H1 (cell line): ENCODE data around the gene PGGHG. TPM values are rescaled to one million over a fixed set of nuclear protein-coding genes. Genes with fewer than 3 reads are reported as not detected.

Experiments used
- CTCF ChIA-PET: fragments of 300-600 bp; sonication (Branson Sonifier 250); formaldehyde crosslinking; loops from one replicate; lab custom pipeline; 2021; ENCODE audit not compliant: partially characterized antibody; lab: Charles Lee
- POLR2A ChIA-PET: fragments of 300-600 bp; sonication (Branson Sonifier 250); formaldehyde crosslinking; loops from one replicate; lab custom pipeline; 2021; ENCODE audit warnings: inconsistent platforms; ENCODE audit not compliant: partially characterized antibody; lab: Charles Lee
- DNase-seq, 2 experiments: peaks; one replicate each; pipeline versions ENCODE4 v3.0.0 to v3.0.0-alpha.2; 2010 to 2022; ENCODE audit warnings: low spot score in 2 of 2, low read depth in 1 of 2, mixed read lengths in 1 of 2
- FAIRE-seq: peaks from 2 replicates; lab custom pipeline; 2011; peaks lifted over from hg19 to GRCh38; lab: Jason Lieb, UNC
- H2AFZ ChIP-seq: 2 replicates; pipeline ENCODE4 v1.8.1; 2012; ENCODE audit warnings: low read length, inconsistent platforms
- H2AK5ac ChIP-seq: 2 replicates; pipeline ENCODE4 v1.6.1; 2013; ENCODE audit warnings: low read depth, low read length
- H2BK120ac ChIP-seq: replicated peaks from 2 replicates; pipeline ENCODE3; 2013; ENCODE audit warnings: low read depth, low read length, inconsistent platforms
- H2BK12ac ChIP-seq: 2 replicates; pipeline ENCODE4 v1.6.1; 2013; ENCODE audit warnings: low read depth, low read length
- H2BK15ac ChIP-seq: 2 replicates; pipeline ENCODE4 v1.6.1; 2013; ENCODE audit warnings: low read length
- H2BK20ac ChIP-seq: 2 replicates; pipeline ENCODE4 v1.6.1; 2013; ENCODE audit warnings: low read length
- H2BK5ac ChIP-seq: 2 replicates; pipeline ENCODE4 v1.6.1; 2013; ENCODE audit warnings: low read depth, low read length
- H3K14ac ChIP-seq: 2 replicates; pipeline ENCODE4 v1.6.1; 2013; ENCODE audit warnings: inconsistent platforms; ENCODE audit not compliant: insufficient read length
- H3K18ac ChIP-seq: 2 replicates; pipeline ENCODE4 v1.6.1; 2013; ENCODE audit warnings: low read length; ENCODE audit errors: extremely low read depth
- H3K23ac ChIP-seq: 2 replicates; pipeline ENCODE4 v1.6.1; 2013; ENCODE audit warnings: inconsistent platforms; ENCODE audit not compliant: insufficient read length
- H3K23me2 ChIP-seq: 2 replicates; pipeline ENCODE4 v1.6.1; 2013; ENCODE audit warnings: low read depth, low read length
- H3K27ac ChIP-seq: 2 replicates; pipeline ENCODE4 v1.6.1; 2011; ENCODE audit warnings: low read depth, low read length, inconsistent platforms
- H3K27me3 ChIP-seq, 4 experiments: replicated peaks in 1 of 4; 1 replicate in 1 of 4; 2 replicates in 3 of 4; pipeline versions ENCODE4 v1.6.1 to v1.8.1; 2011 to 2013; ENCODE audit warnings: low read length in 3 of 4, mild to moderate bottlenecking in 3 of 4, inconsistent platforms in 2 of 4, mixed read lengths in 2 of 4, moderate library complexity in 1 of 4; ENCODE audit not compliant: control insufficient read depth in 3 of 4, insufficient read depth in 3 of 4; ENCODE audit errors: extremely low read depth in 1 of 4
- H3K36me3 ChIP-seq, 4 experiments: 2 replicates each; pipeline versions ENCODE4 v1.6.1 to v1.8.1; 2011 to 2013; ENCODE audit warnings: mild to moderate bottlenecking in 4 of 4, low read length in 3 of 4, moderate library complexity in 2 of 4, control low read depth in 1 of 4, inconsistent platforms in 1 of 4; ENCODE audit not compliant: insufficient read depth in 4 of 4, control insufficient read depth in 2 of 4
- H3K4ac ChIP-seq: replicated peaks from 2 replicates; pipeline ENCODE3; 2013; ENCODE audit warnings: low read length, low read depth, mixed read lengths, inconsistent platforms; ENCODE audit not compliant: insufficient read length
- H3K4me1 ChIP-seq, 4 experiments: replicated peaks in 1 of 4; 1 replicate in 1 of 4; 2 replicates in 3 of 4; pipeline versions ENCODE4 v1.6.1 to v1.8.1; 2011 to 2013; ENCODE audit warnings: low read length in 3 of 4, inconsistent platforms in 2 of 4, mixed read lengths in 1 of 4; ENCODE audit not compliant: insufficient read depth in 4 of 4, control insufficient read depth in 3 of 4
- H3K4me2 ChIP-seq, 2 experiments: 2 replicates each; pipeline versions ENCODE4 v1.6.1 to v1.8.1; 2011 to 2013; ENCODE audit warnings: low read depth in 2 of 2, low read length in 2 of 2, control low read depth in 1 of 2, inconsistent platforms in 1 of 2, mild to moderate bottlenecking in 1 of 2; ENCODE audit not compliant: insufficient read depth in 1 of 2
- H3K4me3 ChIP-seq, 4 experiments: fragments of 200-600, 300-600 bp in 1 of 4; sonication (generic), shearing (Covaris generic), sonication (Bioruptor Twin) in 1 of 4; 2 replicates each; pipeline versions ENCODE4 v1.5.1 to v1.8.1; 2011 to 2016; ENCODE audit warnings: low read length in 4 of 4, low read depth in 3 of 4, control low read depth in 2 of 4, inconsistent platforms in 2 of 4, mild to moderate bottlenecking in 2 of 4, mixed read lengths in 1 of 4, moderate library complexity in 1 of 4; ENCODE audit not compliant: insufficient read depth in 2 of 4; ENCODE audit errors: extremely low read depth in 1 of 4
- H3K56ac ChIP-seq: replicated peaks from 2 replicates; pipeline ENCODE3; 2013; ENCODE audit warnings: low read depth, mild to moderate bottlenecking, mixed read lengths, low read length, inconsistent platforms; ENCODE audit not compliant: insufficient read length
- H3K79me1 ChIP-seq: 2 replicates; pipeline ENCODE4 v1.6.1; 2013; ENCODE audit warnings: low read depth, low read length, control low read depth
- H3K79me2 ChIP-seq, 2 experiments: 2 replicates each; pipeline versions ENCODE4 v1.6.1 to v1.8.1; 2012 to 2013; ENCODE audit warnings: low read length in 2 of 2, mild to moderate bottlenecking in 2 of 2, inconsistent platforms in 1 of 2; ENCODE audit not compliant: insufficient read depth in 2 of 2, control insufficient read depth in 1 of 2
- H3K9ac ChIP-seq, 4 experiments: replicated peaks in 1 of 4; 1 replicate in 1 of 4; 2 replicates in 3 of 4; pipeline versions ENCODE4 v1.6.1 to v1.8.1; 2011 to 2013; ENCODE audit warnings: low read depth in 3 of 4, low read length in 3 of 4, control low read depth in 2 of 4, mild to moderate bottlenecking in 2 of 4, moderate library complexity in 2 of 4, inconsistent platforms in 1 of 4; ENCODE audit errors: extremely low read depth in 1 of 4
- H3K9me3 ChIP-seq, 2 experiments: 2 replicates each; pipeline versions ENCODE4 v1.6.1 to v1.8.1; 2012 to 2013; ENCODE audit warnings: mild to moderate bottlenecking in 2 of 2, moderate library complexity in 2 of 2, control low read depth in 1 of 2, inconsistent platforms in 1 of 2, low read depth in 1 of 2, low read length in 1 of 2, mixed read lengths in 1 of 2; ENCODE audit not compliant: insufficient read depth in 2 of 2
- H4K20me1 ChIP-seq, 2 experiments: replicated peaks in 1 of 2; 2 replicates each; pipeline versions ENCODE3 to v1.8.1; 2011 to 2013; ENCODE audit warnings: inconsistent platforms in 2 of 2, low read length in 2 of 2, mild to moderate bottlenecking in 1 of 2; ENCODE audit not compliant: insufficient read depth in 2 of 2, control insufficient read depth in 1 of 2
- H4K5ac ChIP-seq: 2 replicates; pipeline ENCODE4 v1.6.1; 2013; ENCODE audit warnings: low read length, low read depth, mixed read lengths, inconsistent platforms; ENCODE audit not compliant: insufficient read length
- H4K8ac ChIP-seq: 2 replicates; pipeline ENCODE4 v1.8.0; 2013; ENCODE audit warnings: mild to moderate bottlenecking, moderate library complexity, low read length, inconsistent platforms; ENCODE audit not compliant: insufficient read depth; ENCODE audit errors: extremely low read depth
- H4K91ac ChIP-seq: replicated peaks from 2 replicates; pipeline ENCODE3; 2013; ENCODE audit warnings: low read length, mixed read lengths, inconsistent platforms; ENCODE audit not compliant: insufficient read length
- JUN ChIP-seq: IDR thresholded peaks from 2 replicates; pipeline ENCODE4 v1.6.1; 2011; ENCODE audit warnings: low read depth, mild to moderate bottlenecking, improper control_type of control experiment, low read length
- POLR2AphosphoS5 ChIP-seq: IDR thresholded peaks from 2 replicates; pipeline ENCODE4 v1.6.1; 2011; ENCODE audit warnings: low read depth, low read length
- RAD21 ChIP-seq, 2 experiments: IDR thresholded peaks in 1 of 2; conservative IDR thresholded peaks in 1 of 2; 2 replicates each; pipeline ENCODE4 v1.6.1; 2011; ENCODE audit warnings: low read depth in 2 of 2, low read length in 2 of 2, improper control_type of control experiment in 1 of 2, inconsistent platforms in 1 of 2, mild to moderate bottlenecking in 1 of 2, moderate library complexity in 1 of 2
- SIN3A ChIP-seq, 2 experiments: IDR thresholded peaks in 1 of 2; conservative IDR thresholded peaks in 1 of 2; 2 replicates each; pipeline ENCODE4 v1.6.1; 2011 to 2012; ENCODE audit warnings: low read length in 2 of 2, improper control_type of control experiment in 1 of 2, low read depth in 1 of 2, mild to moderate bottlenecking in 1 of 2
- USF2 ChIP-seq: IDR thresholded peaks from 2 replicates; pipeline ENCODE4 v1.6.1; 2011; ENCODE audit warnings: low read length, improper control_type of control experiment
- WGBS, 2 experiments: shearing (Covaris generic) in 1 of 2; methylation state at CpG; one replicate each; pipeline versions ENCODE4 v1.1.6 to v1.1.7; 2013 to 2015; ENCODE audit warnings: low lambda C conversion rate in 2 of 2, mixed read lengths in 2 of 2, inconsistent platforms in 1 of 2, low coverage in 1 of 2, missing lambda C conversion rate in 1 of 2; ENCODE audit not compliant: insufficient replicate concordance in 2 of 2, insufficient coverage in 1 of 2, insufficient read length in 1 of 2; ENCODE audit errors: extremely low coverage in 1 of 2, missing lambda C conversion rate in 1 of 2; 5-methylcytosine and 5-hydroxymethylcytosine counted together
- polyA plus RNA-seq, 7 experiments: library from polyadenylated mRNA; depleted of rRNA in 3 of 7; stranded (reverse) in 5 of 7; unstranded in 2 of 7; fragments of >200 nt in 5 of 7; fragments of 200-250 nt in 2 of 7; gene quantifications; 1 replicate in 5 of 7; 2 replicates in 1 of 7; 4 replicates in 1 of 7; pipeline versions ENCODE4 v1.2.1 to v1.2.3, GENCODE V29; 2011 to 2013; ENCODE audit warnings: missing spikeins in 2 of 7, mixed read lengths in 2 of 7
- total RNA-seq: library from RNA; stranded (reverse); fragmentation: NEBNext Ultra II Directional; extraction: Animal tissue kit (Norgen Biotek cat#: 25700); gene quantifications from 2 replicates; pipeline ENCODE4 v1.2.1, GENCODE V29; 2021

The PGGHG gene
- total and polyA plus RNA-seq, 2 of the 8 experiments (the other 6 are each of a cell fraction or from before 2014, with no cell fraction given): 34.8 to 60.7 TPM

DNA sequence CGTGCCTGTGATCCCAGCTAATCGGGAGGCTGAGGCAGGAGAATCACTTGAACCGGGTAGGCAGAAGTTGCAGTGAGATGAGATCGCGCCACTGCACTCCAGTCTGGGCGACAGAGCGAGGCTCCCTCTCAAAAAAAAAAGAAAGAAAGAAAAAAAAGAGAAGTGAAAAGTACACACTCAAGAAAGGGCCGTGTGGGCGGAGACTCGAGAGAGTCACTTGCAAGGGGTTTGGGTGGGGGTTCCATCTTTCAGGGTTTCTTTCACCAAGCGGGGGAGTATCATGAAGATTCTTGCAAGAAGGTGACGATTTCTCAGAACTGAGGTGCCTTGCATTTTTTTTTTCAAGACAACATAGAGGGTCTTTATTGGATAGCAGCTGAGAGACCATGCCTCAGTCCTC, 14.4 kb downstream of the PGGHG start:
- peaks cover 18 to 44% (median 34%) of the 10 kb centered on the region in 4 experiments for H3K4me1 ChIP-seq
- CTCF ChIA-PET: interaction anchor here (0.6 to 6.1 kb wide), 7 partner anchors 9 to 1175 kb away, joined by 3 to 52 read pairs (median 4); no protein-coding TSS in a partner anchor

More for the DNA sequence above, 14.4 kb downstream of the PGGHG start:
- Histone ChIP-seq H2BK12ac (peak overlapping the region; percentile 98; the same call in 1 of the 2 replicates), H3K23ac (no peak overlapping the region), H2AFZ (no peak overlapping the region), H4K20me1 (no peaks in the 10 kb centered on the region), H4K8ac (no peak overlapping the region), H3K79me2 (no peaks in the 10 kb centered on the region), H2BK120ac (no peak overlapping the region), H3K23me2 (peaks cover 2% of the 10 kb centered on the region; the same call in 1 of the 2 replicates), H3K9ac (no peak overlapping the region), H3K27me3 (no peaks in the 10 kb centered on the region; a peak in 1 of 7 replicates), H2BK20ac (peak overlapping the region; percentile 56; the same call in 1 of the 2 replicates), H2BK5ac (peak overlapping the region; percentile 92; the same call in 1 of the 2 replicates), H3K18ac (peak overlapping the region; percentile 93; the same call in 1 of the 2 replicates), H3K56ac (no peak overlapping the region), H3K79me1 (no peaks in the 10 kb centered on the region), H2BK15ac (no peak overlapping the region; the same call in 1 of the 2 replicates), H3K27ac (no peak overlapping the region), H3K4me3 (no peak overlapping the region), H4K5ac (no peak overlapping the region), H4K91ac (no peak overlapping the region), H3K36me3 (no peaks in the 10 kb centered on the region), H3K9me3 (no peaks in the 10 kb centered on the region), H2AK5ac (no peak overlapping the region), H3K14ac (no peak overlapping the region), H3K4ac (no peak overlapping the region), H3K4me2 (no peak overlapping the region)
- FAIRE-seq: no peak
- 95% methylated on average over 6 of the region's 12 CpGs; no CpG with 5 or more reads in 1 of the 2 experiments for WGBS, 2 experiments
- POLR2A ChIA-PET: interaction anchor here (3.7 to 5.2 kb wide), 2 partner anchors 13 kb away, joined by 14 to 33 read pairs; no protein-coding TSS in a partner anchor
- TF ChIP-seq POLR2AphosphoS5: no peak
- TF ChIP-seq RAD21 (IDR thresholded peaks at IDR 0.05 in 1 of 2, conservative IDR thresholded peaks at IDR 0.05 in 1 of 2; ENCODE audit: low read depth in 2 of 2, low read length in 2 of 2): no peak
- TF ChIP-seq JUN: no peak
- TF ChIP-seq USF2: no peak
- TF ChIP-seq SIN3A (conservative IDR thresholded peaks at IDR 0.05 in 1 of 2, IDR thresholded peaks at IDR 0.05 in 1 of 2; ENCODE audit: low read depth in 1 of 2, low read length in 2 of 2): no peak
- DNase-seq: no peak
